ENCODE results near the gene PVALB.

DNA sequence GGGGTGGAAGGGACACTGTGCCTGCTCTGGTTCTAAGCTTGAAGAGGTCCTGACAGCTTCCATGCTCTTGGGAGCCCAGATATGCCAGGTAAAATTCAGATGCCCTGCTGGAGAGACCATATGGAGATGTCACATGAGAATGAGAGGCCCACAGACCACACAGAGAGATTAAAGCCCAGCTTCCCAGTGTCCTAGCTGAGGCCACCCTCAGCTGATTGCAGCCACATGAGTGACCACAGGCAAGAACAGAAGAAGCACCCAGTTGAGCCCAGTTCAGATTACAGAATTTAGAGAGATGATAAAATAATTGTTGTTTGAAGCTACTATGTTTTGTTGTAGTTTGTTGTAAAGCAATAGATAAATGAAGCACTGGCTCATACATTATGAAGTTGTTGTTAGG, 14.4 kb upstream of the PVALB start:
- TF ChIP-seq, protein P1, sequence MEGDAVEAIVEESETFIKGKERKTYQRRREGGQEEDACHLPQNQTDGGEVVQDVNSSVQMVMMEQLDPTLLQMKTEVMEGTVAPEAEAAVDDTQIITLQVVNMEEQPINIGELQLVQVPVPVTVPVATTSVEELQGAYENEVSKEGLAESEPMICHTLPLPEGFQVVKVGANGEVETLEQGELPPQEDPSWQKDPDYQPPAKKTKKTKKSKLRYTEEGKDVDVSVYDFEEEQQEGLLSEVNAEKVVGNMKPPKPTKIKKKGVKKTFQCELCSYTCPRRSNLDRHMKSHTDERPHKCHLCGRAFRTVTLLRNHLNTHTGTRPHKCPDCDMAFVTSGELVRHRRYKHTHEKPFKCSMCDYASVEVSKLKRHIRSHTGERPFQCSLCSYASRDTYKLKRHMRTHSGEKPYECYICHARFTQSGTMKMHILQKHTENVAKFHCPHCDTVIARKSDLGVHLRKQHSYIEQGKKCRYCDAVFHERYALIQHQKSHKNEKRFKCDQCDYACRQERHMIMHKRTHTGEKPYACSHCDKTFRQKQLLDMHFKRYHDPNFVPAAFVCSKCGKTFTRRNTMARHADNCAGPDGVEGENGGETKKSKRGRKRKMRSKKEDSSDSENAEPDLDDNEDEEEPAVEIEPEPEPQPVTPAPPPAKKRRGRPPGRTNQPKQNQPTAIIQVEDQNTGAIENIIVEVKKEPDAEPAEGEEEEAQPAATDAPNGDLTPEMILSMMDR (conservative IDR thresholded peaks at IDR 0.05; ENCODE audit: low read length), result no peak
- TF ChIP-seq EZH2phosphoT487 (IDR thresholded peaks at IDR 0.05; ENCODE audit: borderline replicate concordance, low read depth, low read length), result no peak

Data from OCI-LY7 (cell line).